Measurements from ENCODE around the gene TCP10L. TPM values are rescaled to one million over a fixed set of nuclear protein-coding genes. Genes with fewer than 3 reads are reported as not detected.

The TCP10L gene
- total and polyA plus RNA-seq, 10 of the 15 experiments (the other 5 are each of a cell fraction or from before 2014, with no cell fraction given): 0.11 to 0.45 (median 0.19) TPM; not detected in 3

- CTCF ChIA-PET: interaction anchor here (1.4 kb wide), 1 partner anchor 194 kb away, joined by 3 read pairs; no protein-coding TSS in a partner anchor
- Histone ChIP-seq H3K9me3 (replicated peaks; ENCODE audit: control insufficient read depth, insufficient read depth, low read length) (no peaks in the 10 kb centered on the region), H3K9ac (ENCODE audit: control insufficient read depth, insufficient read depth, low read length) (no peak overlapping the region), H3K27me3 (replicated peaks in 1 of 2; ENCODE audit: control insufficient read depth in 2 of 2, insufficient read depth in 2 of 2, low read length in 1 of 2) (no peaks in the 10 kb centered on the region), H4K20me1 (ENCODE audit: control insufficient read depth, insufficient read depth) (no peaks in the 10 kb centered on the region), H3K4me3 (no peak overlapping the region), H3K79me2 (ENCODE audit: control insufficient read depth, insufficient read depth, low read length) (no peaks in the 10 kb centered on the region), H3K27ac (ENCODE audit: control insufficient read depth, insufficient read depth) (no peak overlapping the region), H3K4me1 (ENCODE audit: control insufficient read depth, insufficient read depth, low read length) (no peaks in the 10 kb centered on the region), H3K36me3 (ENCODE audit: control insufficient read depth in 2 of 2, insufficient read depth in 2 of 2, low read length in 1 of 2) (peaks cover 0 to 2% of the 10 kb centered on the region in 2 experiments; a peak in 3 of 4 replicates), H3K4me2 (ENCODE audit: control insufficient read depth, insufficient read depth) (no peak overlapping the region), H2AFZ (ENCODE audit: control insufficient read depth, low read depth, low read length) (no peak overlapping the region)
- SMC1A ChIA-PET (ENCODE audit: uncharacterized antibody, unreplicated experiment): no interaction called here
- BruUV-seq (replicated peaks): no TSS peak
- ATAC-seq: no peak
- RAD21 ChIA-PET (ENCODE audit: unreplicated experiment): no interaction called here
- in situ Hi-C loops (cut with MboI): no loop called here
- POLR2A ChIA-PET: no interaction called here
- intact Hi-C loops (cut with micrococcal nuclease; ENCODE audit: unreplicated experiment): no loop called here
- FAIRE-seq: no peak
- no peak for DNase-seq (ENCODE audit: low read depth, low spot score)
- 32% methylated on average over 6 of the region's 6 CpGs for WGBS (ENCODE audit: insufficient coverage, insufficient replicate concordance, low lambda C conversion rate, missing lambda C conversion rate)
- TF ChIP-seq BCL3 (IDR thresholded peaks at IDR 0.05; ENCODE audit: borderline replicate concordance, insufficient read depth, low read depth, low read length, poor library complexity, severe bottlenecking): peak; percentile 23
- TF ChIP-seq POLR2AphosphoS5 (IDR thresholded peaks at IDR 0.05; ENCODE audit: low read length): no peak
- no peak for TF ChIP-seq RFX5 (IDR thresholded peaks at IDR 0.05; ENCODE audit: low read depth, low read length)
- TF ChIP-seq TCF7 (IDR thresholded peaks at IDR 0.05; ENCODE audit: borderline replicate concordance): no peak
These were observed 11.9 kb upstream of the TCP10L start for GRCh38 chr21:32597205-32597604.

- BruUV-seq (replicated peaks): no TSS peak
- ChIA-PET POLR2A (interaction anchor here (0.6 kb wide), 1 partner anchor 10 kb away, joined by 3 read pairs; the partner anchor contains the start of gene TCP10L), CTCF (interaction anchor here (0.7 to 1.4 kb wide), 2 partner anchors 11 to 192 kb away, joined by 3 to 4 read pairs; no protein-coding TSS in a partner anchor), RAD21 (ENCODE audit: unreplicated experiment) (no interaction called here), SMC1A (ENCODE audit: uncharacterized antibody, unreplicated experiment) (no interaction called here)
- no peak overlapping the region for H3K9ac ChIP-seq (ENCODE audit: control insufficient read depth, insufficient read depth, low read length)
- no peak overlapping the region for H3K4me3 ChIP-seq
- FAIRE-seq: no peak
- H2AFZ ChIP-seq (ENCODE audit: control insufficient read depth, low read depth, low read length): no peak overlapping the region
- in situ Hi-C loops (cut with MboI): no loop called here
- TF ChIP-seq RELB (IDR thresholded peaks at IDR 0.05; ENCODE audit: low read depth): no peak
- no peak for TF ChIP-seq ZNF274 (IDR thresholded peaks at IDR 0.05; ENCODE audit: insufficient read depth, insufficient read length)
- TF ChIP-seq EGR1 (IDR thresholded peaks at IDR 0.05; ENCODE audit: borderline replicate concordance in 1 of 2, low read depth in 2 of 2, low read length in 2 of 2): no peak
- no peak for TF ChIP-seq MLLT1 (IDR thresholded peaks at IDR 0.05)
- no peak for TF ChIP-seq SREBF2 (IDR thresholded peaks at IDR 0.05; ENCODE audit: low read length)
- intact Hi-C loops (cut with micrococcal nuclease; ENCODE audit: unreplicated experiment): no loop called here
- WGBS (ENCODE audit: insufficient coverage, insufficient replicate concordance, low lambda C conversion rate, missing lambda C conversion rate): 86% methylated on average over 11 of the region's 11 CpGs
- H3K27me3 ChIP-seq (replicated peaks in 1 of 2; ENCODE audit: control insufficient read depth in 2 of 2, insufficient read depth in 2 of 2, low read length in 1 of 2): no peaks in the 10 kb centered on the region
- H3K79me2 ChIP-seq (ENCODE audit: control insufficient read depth, insufficient read depth, low read length): no peaks in the 10 kb centered on the region
- ATAC-seq: no peak
- H4K20me1 ChIP-seq (ENCODE audit: control insufficient read depth, insufficient read depth): no peaks in the 10 kb centered on the region
- no peak overlapping the region for H3K4me2 ChIP-seq (ENCODE audit: control insufficient read depth, insufficient read depth)
- no peak for DNase-seq (ENCODE audit: low read depth, low spot score)
- H3K9me3 ChIP-seq (replicated peaks; ENCODE audit: control insufficient read depth, insufficient read depth, low read length): no peaks in the 10 kb centered on the region
- no peaks in the 10 kb centered on the region for H3K4me1 ChIP-seq (ENCODE audit: control insufficient read depth, insufficient read depth, low read length)
- H3K27ac ChIP-seq (ENCODE audit: control insufficient read depth, insufficient read depth): no peak overlapping the region
- no peaks in the 10 kb centered on the region; a peak in 2 of 4 replicates for H3K36me3 ChIP-seq (ENCODE audit: control insufficient read depth in 2 of 2, insufficient read depth in 2 of 2, low read length in 1 of 2)
These were observed 10.1 kb upstream of the TCP10L start for GRCh38 chr21:32595431-32595830.
